Activated T-helper 1 cell treated with Interleukin-2 at 50 U/mL for 16 hours (primary cell): ENCODE measurements around the gene SULT1C2.

Experiments used
- DNase-seq: peaks from one replicate; pipeline ENCODE4 v3.0.0-alpha.2; 2020; ENCODE audit warnings: low read depth

The SULT1C2 gene

GRCh38 chr2:108293850-108294249, 5.2 kb downstream of the SULT1C2 start:
- DNase-seq = no peak

DNA sequence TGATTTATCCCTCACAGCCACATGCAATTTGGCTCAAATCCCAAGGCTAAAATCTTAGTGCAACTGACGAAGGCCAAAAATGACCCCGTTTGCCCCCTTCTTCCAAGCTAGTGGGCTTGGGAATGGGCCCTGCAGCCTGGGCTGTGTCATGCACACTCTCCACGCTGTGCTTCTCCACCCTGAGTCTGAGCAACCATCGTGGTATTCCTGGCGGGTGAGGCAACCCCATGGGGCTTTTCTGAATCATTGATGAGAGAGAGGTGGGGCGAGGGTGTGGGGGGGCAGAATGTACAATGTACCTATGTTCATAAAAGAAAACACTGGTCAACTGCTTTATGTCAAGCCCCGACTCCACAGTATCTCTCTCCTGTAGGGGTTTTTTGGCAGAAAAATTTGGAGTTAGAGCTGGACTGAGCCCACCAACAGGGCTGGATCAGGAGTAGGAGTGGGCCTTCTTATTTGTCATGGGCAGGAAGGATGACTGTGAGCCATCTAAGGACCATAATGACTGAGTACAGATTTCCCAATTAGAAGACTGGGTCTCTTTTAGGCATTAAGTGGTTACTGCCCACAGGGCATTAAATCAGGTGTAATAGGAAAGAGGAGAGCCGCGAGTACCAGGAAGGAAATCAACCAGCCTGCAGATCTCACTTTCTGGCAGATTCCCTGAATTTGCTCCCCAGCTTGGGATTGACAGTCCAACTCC, 8.9 kb downstream of the SULT1C2 start:
- no peak for DNase-seq

- no peak for DNase-seq
Measured at GRCh38 chr2:108301558-108301957, 12.9 kb downstream of the SULT1C2 start.

GRCh38 chr2:108304975-108305374, 16.3 kb downstream of the SULT1C2 start:
- DNase-seq = no peak

- no peak for DNase-seq
Measured at GRCh38 chr2:108305901-108306300, 17.2 kb downstream of the SULT1C2 start.

DNA sequence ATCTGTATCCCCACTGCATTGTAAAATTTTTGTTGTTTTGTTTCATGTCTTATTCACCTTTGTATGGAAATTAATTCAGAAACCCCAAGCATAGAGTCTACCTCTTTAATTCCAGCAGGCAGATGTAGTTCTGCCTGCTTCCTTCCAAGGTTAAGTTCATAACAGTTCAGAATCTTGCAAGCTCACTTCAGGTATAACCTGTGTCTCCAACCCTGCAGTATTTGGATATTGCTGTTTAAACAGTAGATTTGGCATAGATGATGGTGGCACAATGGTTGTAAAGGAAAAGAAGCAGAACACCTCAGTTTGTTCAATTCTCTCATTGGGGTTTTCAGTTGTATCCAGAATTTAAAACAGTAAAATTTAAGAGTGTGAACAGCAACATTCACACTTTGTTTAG, 21.2 kb downstream of the SULT1C2 start:
- no peak for DNase-seq

- DNase-seq = no peak
Measured at GRCh38 chr2:108314586-108315296, 26.0 kb downstream of the SULT1C2 start.

DNA sequence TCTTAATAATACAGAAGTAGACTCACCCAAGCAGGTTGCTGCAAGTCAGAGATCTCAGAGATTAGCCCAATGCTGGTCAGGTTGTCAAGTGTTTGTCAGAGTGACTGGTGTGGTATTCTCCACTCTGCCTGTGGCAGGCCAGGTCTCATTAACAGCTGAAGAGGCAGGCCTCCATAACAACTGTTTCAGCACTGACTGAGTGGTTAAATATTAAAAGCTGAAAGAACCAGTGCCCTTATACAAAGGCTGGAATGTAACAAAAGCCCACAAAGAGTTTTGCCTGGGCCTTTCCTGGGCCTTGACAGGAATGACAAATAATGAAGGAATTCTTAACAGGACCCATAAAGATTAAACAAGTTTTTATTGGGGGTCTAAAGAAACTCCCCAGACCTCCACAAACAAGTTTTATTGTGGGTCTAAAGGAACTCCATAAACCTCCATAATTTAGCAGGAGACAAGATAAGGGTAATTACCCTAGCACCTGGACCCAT, 26.8 kb downstream of the SULT1C2 start:
- DNase-seq = no peak

GRCh38 chr2:108316033-108316432, 27.3 kb downstream of the SULT1C2 start:
- DNase-seq = no peak

- DNase-seq = no peak
Measured at GRCh38 chr2:108316461-108317258, 28.0 kb downstream of the SULT1C2 start.

GRCh38 chr2:108320326-108320922, 31.7 kb downstream of the SULT1C2 start:
- DNase-seq = no peak

GRCh38 chr2:108323619-108324018, 34.9 kb downstream of the SULT1C2 start:
- no peak for DNase-seq

GRCh38 chr2:108324531-108325255, 36.0 kb downstream of the SULT1C2 start:
- no peak for DNase-seq

DNA sequence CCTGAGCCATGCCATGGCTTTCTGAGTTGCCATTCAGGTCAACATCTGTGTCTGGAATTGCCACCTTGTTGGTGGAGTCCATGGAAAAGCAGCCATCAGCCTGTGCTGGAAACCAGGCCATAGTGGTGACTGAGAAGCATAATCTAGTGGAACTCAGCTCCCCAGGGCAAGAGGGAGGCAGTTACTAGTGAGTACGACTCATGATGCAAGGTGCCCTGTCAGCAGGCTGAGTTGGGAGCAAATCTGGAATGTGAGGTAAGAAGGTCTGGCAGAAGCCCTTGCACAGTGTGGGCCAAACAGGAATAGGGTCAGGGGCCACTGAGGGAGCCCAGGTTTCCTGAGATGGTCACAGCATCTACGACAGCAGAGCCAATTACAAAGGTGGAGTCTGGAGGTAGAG, 37.1 kb downstream of the SULT1C2 start:
- DNase-seq = no peak

GRCh38 chr2:108329771-108330170, 41.1 kb downstream of the SULT1C2 start:
- DNase-seq = no peak

DNA sequence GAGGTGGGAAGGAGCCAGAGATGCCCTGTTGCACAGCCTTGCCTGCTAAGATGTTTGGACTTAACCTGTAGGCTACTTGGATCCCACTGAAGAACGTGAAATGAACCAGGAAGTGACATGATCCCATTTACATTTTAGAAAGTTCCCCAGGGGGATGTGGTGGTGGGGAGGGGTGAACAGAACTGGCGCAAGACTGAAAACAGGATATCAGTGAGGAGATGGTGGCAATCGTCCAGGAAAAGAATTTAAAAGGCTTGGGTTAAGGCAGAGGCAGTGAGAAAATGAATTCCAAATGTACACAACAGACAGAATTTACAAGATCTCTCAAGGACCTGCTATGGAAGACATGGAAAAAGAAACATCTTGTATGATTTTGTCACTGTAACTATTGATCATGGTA, 42.3 kb downstream of the SULT1C2 start:
- no peak for DNase-seq

- DNase-seq = no peak
Measured at GRCh38 chr2:108345951-108346350, 57.3 kb downstream of the SULT1C2 start.

- DNase-seq = no peak
Measured at GRCh38 chr2:108346827-108347226, 58.1 kb downstream of the SULT1C2 start.

- no peak for DNase-seq
Measured at GRCh38 chr2:108347786-108348185, 59.1 kb downstream of the SULT1C2 start.

- DNase-seq = no peak
Measured at GRCh38 chr2:108348816-108349570, 60.3 kb downstream of the SULT1C2 start.

DNA sequence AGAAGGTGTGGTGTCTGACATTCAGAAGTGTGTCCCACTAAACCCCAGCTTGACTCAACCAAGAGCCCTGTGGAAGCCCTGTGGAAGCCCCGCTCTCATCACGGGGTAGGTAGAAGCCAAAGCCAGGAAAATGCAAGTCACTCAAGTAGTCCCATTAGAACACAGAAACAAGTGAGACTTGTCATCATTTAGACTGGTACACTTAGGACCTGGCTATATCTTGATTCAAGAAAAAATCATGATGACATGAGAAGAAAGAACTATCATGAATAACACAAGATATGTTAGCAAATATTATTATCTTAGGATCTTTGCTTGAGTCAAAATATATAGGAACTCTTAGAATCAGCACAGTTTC, 60.9 kb downstream of the SULT1C2 start:
- no peak for DNase-seq
